HG02623 (cell line): ENCODE measurements around the gene DDX17.

ENCODE experiments used
- ATAC-seq: cut with Tn5 transposase; IDR thresholded peaks from one replicate; pipeline ENCODE4 v1.9.1; 2021; ENCODE audit warnings: moderate library complexity; ENCODE audit not compliant: unreplicated experiment

Gene DDX17

DNA sequence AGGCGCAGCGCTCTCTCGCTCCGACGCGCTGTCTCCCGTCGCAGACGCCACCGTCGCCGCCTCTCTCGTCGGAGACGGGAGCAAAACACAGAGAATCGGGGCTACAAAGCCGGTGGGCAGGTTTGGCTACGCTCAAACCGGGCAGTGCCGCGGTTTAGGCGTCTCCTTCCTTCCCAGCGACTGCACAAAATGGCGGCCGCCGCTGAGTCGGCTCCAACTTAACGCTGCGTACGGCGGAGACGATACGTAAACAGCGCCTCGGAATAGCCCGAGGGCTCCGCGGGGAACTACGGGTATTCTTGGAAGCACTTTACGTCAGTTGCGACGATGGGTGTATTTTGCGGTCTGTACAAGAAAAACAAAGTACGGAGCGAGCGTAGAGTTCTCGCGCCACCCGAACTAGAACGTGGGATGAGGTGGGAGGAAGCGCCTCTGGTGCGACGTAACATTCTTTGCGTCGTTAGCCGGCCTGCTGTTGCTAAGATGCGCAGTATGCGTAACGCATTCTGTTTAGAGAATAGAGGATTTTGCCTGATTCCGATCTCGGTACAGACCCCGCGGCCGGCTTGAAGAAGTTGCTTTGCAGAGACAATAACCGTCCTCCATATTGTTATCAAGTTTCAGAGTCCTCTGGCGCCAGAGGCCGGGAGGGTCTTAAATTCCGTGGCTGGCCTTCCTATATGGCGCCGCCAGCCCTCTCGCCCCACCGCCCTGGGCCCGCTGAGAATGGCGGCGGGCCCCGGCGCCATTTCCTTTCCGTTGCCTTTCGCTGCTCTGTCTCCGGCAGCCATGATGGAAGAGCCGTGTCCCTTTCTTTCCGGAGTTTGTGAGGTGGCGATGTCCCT, at the start of gene DDX17:
Gene DDX17 (minus strand): TSS at position 194 of the 845 bp plus-strand sequence.
- ATAC-seq: peak; percentile 77

DNA sequence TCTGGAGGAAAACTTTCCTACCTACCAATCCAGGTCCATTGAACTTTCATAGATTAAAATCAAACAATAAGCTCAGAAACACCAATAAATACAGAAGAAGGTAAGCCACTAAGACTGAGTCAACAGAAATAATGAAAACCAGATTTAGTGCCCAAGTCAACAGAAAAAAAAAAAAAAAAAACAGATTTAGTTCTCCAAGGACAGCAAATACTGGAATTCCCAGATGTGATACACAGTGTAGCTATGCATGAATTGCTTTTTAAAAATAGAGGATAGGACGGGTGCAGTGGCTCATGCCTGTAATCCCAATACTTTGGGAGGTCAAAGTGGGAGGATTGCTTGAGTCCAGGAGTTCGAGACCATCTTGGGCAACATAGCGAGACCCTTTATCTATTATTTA, 48.2 kb upstream of the DDX17 start:
- no peak for ATAC-seq

DNA sequence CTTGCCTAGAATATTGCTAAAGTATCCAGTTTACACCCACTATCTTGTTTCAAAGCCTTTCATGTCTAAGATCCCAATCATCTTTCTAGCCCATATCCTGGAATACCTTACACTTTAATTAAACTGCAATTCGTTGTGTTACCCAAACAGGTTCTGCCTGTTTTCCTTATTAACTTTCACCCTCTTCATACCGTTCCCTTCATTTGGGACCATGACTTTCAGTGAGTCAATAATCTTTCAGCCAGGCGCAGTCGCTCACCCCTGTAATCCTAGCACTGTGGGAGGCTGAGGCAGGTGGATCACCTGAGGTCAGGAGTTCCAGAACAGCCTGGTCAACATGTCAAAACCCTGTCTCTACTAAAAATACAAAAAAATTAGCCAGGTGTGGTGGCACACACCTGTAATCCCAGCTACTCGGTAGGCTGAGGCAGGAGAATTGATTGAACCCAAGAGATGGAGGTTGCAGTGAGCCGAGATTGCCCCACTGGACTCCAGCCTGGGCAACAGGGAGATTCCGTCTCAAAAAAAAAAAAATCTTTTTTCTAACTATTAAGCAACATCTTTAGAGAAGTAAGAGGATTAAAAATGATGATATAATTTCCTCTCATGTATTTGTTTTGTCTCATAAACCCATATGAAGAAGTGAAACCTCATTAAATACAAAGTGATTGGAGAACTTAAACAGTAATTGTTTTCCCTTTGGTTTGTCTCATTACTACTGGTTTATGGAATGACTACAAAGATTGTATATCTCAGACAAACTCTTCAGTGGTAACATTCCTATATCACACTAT, 43.2 kb upstream of the DDX17 start:
- no peak for ATAC-seq

DNA sequence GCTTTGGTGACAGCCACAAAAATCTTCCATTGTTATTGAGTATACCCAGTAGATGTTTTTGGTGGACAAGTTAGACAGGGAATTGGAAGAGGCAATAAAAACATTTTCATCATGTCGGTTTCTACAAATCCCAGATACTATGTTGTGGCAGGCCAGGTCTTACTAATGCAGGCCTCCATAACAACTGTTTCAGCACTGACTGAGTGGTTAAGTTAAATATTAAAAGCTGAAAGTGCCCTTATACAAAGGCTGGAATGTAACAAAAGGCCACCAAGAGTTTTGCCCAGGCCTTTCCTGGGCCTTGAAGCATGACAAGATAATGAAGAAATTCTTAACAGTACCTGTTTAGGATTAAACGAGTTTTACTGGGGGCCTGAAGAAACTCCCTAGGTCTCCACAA, 34.6 kb upstream of the DDX17 start:
- ATAC-seq: no peak

DNA sequence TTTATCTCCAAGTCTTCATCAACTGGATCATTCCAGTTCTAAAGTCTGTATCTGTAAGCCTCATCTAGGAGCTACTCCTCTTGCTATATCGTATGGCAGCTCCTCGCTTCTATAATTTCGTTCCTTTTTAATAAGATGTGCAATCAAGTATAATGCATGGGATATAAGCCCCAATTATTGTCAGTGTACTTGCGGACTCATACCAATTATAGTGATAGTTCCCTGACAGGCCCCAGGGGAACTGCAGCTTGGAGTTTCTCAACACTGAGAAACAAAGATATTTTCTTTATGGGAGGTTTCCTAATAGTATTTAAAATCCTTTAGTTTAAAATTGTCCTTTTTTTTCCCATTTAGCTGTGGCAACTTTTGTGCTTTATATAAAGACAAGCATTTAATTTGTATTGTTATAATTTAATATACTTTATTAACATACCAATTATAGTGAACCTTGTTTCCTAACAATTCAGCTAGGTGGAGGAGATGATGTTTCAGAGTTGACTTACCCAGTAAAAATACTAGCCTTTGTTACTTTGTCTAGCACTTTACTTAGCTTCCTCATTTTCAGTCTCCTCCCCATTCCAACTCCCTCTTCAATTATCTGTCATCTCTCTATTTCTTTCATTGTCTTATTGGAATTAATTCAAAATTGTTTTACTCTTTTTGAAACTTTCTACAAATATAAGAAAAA, 25.3 kb upstream of the DDX17 start:
- no peak for ATAC-seq

DNA sequence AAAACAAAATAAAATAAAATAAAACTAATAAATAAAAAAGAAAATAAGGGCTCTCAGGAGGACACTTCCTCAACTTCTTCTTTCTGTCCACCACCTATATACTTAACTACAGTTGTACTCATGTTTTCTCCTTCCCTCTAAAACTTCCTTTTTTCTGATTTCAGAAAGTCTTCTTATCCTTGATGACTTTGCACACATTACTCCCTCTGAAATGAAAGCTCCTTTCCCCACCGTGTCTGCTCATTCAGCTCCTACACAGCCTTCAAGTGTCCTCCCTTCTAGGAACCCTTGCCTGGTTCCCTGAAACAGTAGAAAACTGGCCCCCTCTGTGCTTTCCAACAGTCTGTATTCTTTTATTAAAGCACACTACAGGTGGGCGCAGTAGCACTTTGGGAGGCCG, 18.3 kb upstream of the DDX17 start:
- ATAC-seq: no peak

DNA sequence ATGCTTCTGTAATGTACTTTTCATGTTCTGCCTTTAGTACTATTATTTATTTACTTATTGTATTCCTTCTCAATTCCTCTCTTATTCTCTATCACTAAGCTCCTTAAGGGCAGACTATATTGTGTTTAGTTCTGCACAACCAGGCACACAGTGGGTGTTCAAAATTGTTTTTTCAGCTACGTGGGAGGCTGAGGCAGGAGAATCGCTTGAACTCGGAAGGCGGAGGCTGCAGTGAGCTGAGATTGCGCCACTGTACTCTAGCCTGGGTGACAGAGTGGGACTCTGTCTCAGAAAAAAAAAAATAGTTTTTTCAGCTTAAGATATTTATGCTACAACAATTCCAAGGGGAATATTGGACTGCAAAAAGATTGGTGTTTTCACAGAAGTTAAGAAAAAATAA, 17.4 kb upstream of the DDX17 start:
- ATAC-seq: no peak

DNA sequence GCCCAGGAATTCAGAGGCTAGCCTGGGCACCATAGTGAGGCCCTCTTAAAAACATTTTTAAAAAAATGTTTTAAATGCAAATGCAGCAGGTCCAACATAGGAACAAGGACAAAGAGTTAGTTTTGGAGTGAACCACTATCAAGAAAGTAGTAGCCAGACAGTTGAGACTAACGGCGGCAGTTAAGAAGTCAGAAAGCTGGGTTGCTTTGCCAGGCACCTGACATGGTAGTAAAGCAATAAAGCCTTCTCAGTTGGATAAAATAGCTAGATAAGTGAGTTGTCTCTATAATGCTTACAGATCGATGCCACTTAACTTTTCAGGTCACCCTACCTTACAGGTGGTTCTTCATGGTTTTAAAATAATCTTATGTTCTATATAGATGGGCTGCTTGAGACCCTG, 16.9 kb upstream of the DDX17 start:
- ATAC-seq: no peak

DNA sequence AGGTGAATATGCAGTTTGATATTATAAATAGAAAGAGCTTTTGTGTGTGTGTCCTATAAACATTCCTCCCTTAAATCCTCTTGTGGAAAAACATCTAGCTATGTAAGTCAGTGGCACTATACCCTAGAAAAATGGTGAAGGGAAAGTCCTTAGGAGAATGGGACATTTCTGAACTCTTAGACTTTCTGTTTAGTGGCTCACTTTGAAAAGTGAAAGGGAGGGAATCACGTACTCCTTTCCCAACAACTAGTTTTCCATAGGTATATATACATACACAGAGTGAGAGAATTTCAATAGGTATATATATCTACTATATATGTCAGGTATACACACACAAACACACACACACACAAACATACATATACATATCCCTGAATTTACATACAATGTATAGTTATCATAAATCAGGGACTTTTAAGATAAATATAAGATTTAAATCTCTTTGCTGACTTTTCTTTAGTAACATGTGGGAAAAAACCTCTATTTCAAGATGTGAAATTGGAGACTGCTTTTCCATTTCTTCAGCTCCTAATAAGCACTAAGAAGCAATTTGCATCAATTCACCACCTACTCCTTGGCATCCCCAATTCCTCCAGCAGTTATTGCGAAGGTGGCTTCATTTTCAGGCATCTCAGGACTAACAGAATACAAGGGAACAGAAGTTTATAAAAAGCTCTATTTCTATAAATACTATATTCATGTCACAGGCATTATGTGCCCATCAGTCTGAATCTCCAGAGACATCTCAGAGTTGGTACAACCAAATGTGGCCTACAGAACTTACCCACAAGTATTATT, 13.5 kb upstream of the DDX17 start:
- ATAC-seq: no peak

DNA sequence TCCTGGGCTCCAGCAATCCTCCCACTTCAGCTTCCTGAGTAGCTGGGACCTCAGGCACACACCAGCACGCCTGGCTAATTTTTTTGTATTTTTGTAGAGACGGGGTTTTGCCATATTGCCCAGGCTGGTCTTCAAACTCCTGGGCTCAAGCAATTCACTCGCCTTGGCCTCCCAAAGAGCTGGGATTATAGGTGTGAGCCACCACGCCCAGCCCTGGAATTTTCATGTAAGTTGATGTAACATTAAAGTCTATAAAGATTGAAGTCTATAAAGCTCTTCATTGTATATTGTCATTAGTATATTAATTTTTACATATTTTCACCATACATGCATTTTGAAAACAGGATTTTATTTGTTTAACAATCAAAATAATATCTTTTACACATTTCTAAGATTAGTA, 12.5 kb upstream of the DDX17 start:
- no peak for ATAC-seq

DNA sequence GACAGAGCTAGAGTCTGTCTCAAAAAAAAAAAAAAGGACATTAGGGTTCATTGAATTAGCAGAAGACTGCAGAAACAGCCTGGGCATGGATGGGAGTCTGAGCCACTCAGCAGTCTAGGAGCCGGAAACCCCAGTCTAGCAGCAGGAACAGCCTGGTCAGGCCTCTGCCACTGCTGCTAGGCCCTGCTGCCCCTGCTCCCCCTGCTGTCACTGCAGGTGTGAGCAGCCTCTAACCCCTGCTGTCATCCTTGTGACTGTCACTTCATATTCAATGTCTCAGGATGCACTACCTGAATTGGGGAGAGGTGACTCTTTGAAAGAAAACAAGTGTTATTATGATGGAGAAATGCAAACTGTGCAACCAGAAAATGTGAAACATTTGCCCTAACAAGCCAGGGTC, 7.0 kb upstream of the DDX17 start:
- ATAC-seq: no peak

DNA sequence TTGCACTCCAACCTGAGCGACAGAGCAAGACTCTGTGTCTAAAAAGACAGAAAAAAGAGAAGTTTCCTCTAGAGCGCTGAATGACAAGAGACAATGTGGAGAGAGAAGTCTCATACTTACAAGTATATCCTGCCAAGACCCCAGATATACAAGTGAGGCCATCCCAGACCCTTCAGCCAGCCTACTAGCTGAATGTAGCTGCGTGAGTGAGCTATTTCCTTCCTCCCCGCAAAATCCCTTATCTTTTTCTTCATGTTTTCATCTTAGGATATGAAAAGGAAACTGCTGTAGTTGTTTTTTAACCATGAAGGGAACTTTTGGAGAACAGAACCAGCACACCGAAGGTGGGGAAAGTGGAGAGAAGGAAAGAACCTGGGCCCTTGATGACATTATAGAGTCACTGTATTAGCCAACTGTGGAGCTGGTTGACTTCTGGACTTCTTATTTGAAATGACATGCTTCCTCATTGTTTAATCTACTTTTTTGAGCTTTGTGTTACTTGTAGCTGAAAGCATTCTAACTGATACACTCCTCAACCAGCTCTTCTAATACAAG, 4.4 kb upstream of the DDX17 start:
- ATAC-seq: no peak

DNA sequence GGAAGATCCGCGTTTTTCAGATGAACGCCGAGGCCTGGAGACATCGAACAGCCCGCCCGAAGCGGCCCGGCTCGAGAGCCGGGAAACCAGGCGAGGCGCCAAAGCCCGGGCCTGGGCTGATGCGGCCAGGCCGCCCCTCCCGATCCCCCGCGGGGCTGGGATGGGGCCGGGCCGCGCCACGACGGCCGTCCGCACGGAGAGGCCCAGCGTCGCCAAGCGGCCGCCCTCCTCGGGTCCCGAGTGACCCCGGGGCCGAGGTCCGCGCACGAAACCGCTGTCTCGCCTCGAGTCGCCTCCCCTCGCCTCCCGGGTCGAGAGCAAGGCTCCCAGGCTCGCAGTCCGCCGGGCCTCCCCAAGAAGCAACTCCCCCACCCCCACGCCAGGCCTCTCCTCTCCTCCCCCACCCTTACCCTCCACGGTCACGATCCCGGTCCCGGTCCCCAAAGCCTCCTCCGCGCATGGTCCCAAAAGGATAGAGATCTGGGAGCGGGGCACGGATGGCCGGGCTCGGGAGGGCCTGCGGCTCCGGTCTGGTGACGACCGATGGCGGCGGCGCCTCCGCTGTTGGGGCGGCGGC, 482 bp downstream of the DDX17 start:
- peak; percentile 13 for ATAC-seq

DNA sequence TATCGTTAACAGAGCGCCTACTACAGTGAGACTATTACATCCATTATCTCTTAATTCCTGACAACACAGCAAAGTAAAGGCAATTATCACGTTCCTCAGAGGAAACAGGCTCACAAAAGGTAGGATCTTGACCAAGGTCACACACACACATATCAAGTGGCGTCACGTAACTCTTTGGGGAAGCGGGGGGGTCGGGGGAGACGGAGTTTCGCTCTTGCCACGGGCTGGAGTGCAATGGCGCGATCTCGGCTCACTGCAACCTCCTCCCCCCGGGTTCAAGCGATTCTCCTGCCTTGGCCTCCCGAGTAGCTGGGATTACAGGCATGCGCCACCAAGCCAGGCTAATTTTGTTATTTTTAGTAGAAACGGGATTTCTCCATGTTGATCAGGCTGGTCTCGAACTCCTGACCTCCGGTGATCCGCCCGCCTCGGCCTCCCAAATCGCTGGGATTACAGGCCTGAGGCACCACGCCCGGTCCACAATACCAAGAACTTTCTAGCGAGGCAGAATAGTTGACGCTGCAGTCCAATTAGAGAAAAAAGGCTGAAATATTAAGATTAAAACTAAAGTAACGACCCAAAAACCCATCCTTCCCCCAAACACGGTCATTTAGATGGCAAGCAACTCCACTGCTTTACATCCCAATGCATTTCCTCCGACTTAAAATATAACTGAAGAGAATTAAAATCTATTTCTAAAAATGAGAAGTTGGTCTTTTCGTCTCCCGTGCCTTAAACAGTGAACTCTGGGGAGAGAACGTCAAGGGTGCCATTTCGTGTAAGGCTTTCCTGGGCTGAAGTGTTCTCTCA, 1.2 kb downstream of the DDX17 start:
- ATAC-seq: no peak

DNA sequence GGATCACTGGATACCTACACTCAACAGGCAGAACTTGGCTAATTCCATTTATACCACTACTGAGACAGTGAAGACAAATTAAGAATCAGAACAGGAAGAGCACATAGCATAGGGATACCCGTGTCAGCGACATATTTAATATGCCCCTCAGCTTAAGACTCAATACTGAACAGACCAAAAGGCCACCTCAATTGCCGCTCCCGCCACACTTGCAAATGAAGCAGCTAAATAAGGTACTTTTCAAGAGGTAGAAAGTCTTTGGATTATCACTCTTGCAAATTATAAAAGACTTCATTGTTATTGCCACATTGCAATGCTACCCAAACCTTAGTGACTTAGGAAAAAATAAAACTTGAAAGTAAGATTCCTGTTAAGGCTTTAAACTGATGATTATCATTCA, 3.1 kb downstream of the DDX17 start:
- no peak for ATAC-seq

DNA sequence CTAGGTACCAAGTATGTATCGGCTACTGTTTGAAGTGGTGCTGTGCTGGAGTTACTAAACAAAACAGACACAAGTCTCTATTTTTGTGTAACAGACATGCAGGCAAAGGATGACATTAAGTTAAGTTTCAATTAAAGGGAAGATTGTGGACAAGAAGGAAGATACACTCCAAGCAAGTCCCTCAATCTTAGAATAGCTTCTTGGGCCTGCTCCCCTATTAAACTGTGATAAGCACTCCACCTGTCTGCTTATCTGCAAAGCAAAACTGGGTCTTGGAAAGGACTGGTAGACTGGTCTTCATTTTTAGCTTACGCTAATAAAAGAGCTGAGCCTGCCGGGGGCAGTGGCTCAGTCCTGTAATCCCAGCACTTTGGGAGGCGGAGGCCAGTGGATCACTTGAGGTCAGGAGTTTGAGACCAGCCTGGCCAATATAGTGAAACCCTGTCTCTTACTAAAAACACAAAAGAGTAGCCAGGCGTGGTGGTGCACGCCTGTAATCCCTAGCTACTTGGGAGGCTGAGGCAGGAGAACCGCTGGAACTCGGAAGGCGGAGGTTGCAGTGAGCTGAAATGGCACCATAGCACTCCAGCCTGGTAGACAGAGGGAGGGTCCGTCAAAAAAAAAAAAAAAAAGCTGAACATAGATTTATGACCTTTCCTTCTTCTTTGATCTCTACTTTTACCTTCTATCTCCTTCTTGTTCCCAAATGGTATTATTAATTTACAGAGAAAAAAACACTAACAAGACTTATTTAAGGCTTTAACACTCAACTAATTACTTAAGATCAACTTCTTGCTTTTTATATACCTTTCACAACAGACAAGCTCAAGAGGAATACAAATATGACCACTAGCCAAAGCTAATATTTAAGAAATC, 4.1 kb downstream of the DDX17 start:
- ATAC-seq: no peak

DNA sequence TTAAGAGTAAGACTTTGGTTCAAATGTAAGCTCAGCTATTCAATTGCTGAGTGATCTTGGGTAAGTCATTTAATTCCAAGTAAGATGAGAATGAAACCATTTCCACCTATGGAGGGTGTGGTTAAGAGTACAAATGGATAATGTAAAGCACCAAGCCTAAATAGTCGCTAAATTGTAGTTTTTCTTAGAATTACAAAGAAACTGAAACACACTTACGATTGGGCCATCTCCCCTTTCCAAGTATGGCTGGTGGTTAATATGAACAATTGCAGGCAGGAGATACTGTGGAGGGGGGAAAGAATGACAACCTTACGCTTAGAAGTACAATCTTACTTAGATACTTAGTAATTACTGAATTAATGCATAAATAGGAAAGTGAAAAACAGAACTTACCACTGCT, 8.2 kb downstream of the DDX17 start:
- no peak for ATAC-seq

DNA sequence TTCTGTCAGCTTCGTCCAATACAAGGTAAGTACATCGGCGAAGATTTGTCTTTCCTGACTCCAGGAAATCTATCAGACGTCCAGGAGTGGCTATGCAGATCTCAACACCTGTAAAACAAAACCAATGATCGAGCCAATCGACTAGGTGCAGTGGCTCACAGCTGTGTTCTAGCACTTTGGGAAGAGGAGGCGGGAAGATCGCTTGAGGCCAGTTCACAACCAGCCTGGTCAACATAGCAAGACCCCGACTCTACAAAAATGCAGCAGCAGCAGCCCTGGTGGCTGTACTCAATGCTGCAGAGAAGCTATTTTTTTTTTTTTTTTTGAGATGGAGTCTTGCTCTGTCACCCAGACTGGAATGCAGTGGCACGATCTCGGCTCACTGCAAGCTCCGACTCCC, 11.2 kb downstream of the DDX17 start:
- ATAC-seq: no peak
